IPS DF 4.7 (cell line): ENCODE measurements around the gene VDAC1.
"Not testable (repeated sequence)": the region's sequence is repeated elsewhere in the genome, so short reads cannot be mapped to it uniquely, and the experiment has no call there.

Experiments used
- DNase-seq: peaks from one replicate; pipeline ENCODE4 v3.0.0-alpha.2; 2013; ENCODE audit warnings: low spot score; ENCODE audit errors: extremely low read depth

Gene VDAC1

GRCh38 chr5:133968204-133968980 is 36.4 kb downstream of the VDAC1 start, which contains the start of gene C5orf15:
Gene C5orf15, minus strand, starts transcription at chr5:133968625. Its CDS starts 41 bp downstream, at chr5:133968584.
- peak; percentile 95 for DNase-seq

- DNase-seq = no peak
These were observed 37.0 kb downstream of the VDAC1 start for GRCh38 chr5:133967698-133968203.

GRCh38 chr5:133967124-133967523 is 37.7 kb downstream of the VDAC1 start:
- DNase-seq = no peak

GRCh38 chr5:133966090-133966489 is 38.7 kb downstream of the VDAC1 start:
- no peak for DNase-seq

- no peak for DNase-seq
These were observed 41.2 kb downstream of the VDAC1 start for GRCh38 chr5:133963493-133964128.

GRCh38 chr5:133962801-133963476 is 41.8 kb downstream of the VDAC1 start:
- no peak for DNase-seq

- no peak for DNase-seq
These were observed 42.6 kb downstream of the VDAC1 start for GRCh38 chr5:133962131-133962530.

- no peak for DNase-seq
These were observed 45.1 kb downstream of the VDAC1 start for GRCh38 chr5:133959643-133960042.

- no peak for DNase-seq
These were observed 47.2 kb downstream of the VDAC1 start for GRCh38 chr5:133957591-133957990.

- no peak for DNase-seq
These were observed 47.7 kb downstream of the VDAC1 start for GRCh38 chr5:133957080-133957479.

GRCh38 chr5:133956196-133956595 is 48.6 kb downstream of the VDAC1 start:
- not testable (repeated sequence) for DNase-seq

- DNase-seq = no peak
These were observed 51.1 kb downstream of the VDAC1 start for GRCh38 chr5:133953568-133954145.

- no peak for DNase-seq
These were observed 51.8 kb downstream of the VDAC1 start for GRCh38 chr5:133952729-133953567.

GRCh38 chr5:133950821-133951612 is 53.8 kb downstream of the VDAC1 start:
- no peak for DNase-seq

GRCh38 chr5:133948721-133949120 is 56.1 kb downstream of the VDAC1 start:
- DNase-seq = no peak

- DNase-seq = no peak
These were observed 57.3 kb downstream of the VDAC1 start for GRCh38 chr5:133947431-133947841.

- DNase-seq = no peak
These were observed 59.2 kb downstream of the VDAC1 start for GRCh38 chr5:133945568-133945967.

- DNase-seq = peak; percentile 49
These were observed 60.3 kb downstream of the VDAC1 start for GRCh38 chr5:133944263-133945185.

- DNase-seq = no peak
These were observed 61.3 kb downstream of the VDAC1 start for GRCh38 chr5:133943475-133943817.
